ENCODE results near the gene UPK2. TPM values are rescaled to one million over a fixed set of nuclear protein-coding genes. Genes with fewer than 3 reads are reported as not detected.
A peak's percentile ranks its signal among the peaks of the same experiment; 100 is the strongest.

Gene UPK2
- total and polyA plus RNA-seq, 2 of the 13 experiments (the other 11 are each of a cell fraction or from before 2014, with no cell fraction given), result not detected

DNA sequence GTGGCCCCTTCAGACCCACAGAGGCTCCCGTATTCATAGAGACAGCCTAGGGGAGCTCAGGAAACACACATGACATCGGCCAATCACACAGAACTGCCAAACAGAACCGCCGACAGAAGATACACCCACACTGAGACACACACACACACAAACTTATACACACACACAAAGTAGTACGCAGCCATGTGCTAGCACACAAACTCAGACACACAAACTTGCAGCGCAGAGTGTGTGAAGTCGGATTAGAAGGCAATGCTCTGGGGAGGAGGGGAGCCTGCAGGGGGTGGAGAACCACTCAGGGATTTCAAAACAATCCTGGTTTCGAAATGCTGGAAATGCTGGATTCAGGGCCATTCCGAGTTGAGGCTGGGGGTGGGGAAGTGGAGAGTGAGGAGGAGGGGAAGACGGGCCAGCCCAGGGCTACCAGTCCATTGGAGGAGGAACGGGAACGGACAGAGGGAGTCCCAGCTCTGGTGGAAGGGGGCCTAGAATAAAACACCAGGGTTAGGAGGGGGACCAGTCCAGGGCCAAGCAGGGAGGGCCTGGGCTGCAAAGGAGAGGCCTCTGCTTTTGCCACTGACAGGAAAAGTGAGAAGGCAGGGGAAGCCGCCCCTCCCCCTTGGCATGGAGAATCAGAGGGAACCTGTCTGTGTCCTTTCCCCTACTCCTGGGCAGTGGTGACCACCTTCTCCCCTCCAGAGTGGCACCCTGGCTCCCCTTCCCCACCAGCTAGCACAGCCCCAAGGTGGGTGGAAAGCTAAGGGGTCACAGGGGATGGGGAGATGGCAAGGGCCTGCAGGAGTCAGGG lies 34.8 kb upstream of the UPK2 start (continued):
- TF ChIP-seq FOXP4 (CRISPR knock-in tag; IDR thresholded peaks at IDR 0.05), result peak; percentile 77
- no peak for TF ChIP-seq ZBTB14 (CRISPR knock-in tag; IDR thresholded peaks at IDR 0.05)
- TF ChIP-seq, protein P1, sequence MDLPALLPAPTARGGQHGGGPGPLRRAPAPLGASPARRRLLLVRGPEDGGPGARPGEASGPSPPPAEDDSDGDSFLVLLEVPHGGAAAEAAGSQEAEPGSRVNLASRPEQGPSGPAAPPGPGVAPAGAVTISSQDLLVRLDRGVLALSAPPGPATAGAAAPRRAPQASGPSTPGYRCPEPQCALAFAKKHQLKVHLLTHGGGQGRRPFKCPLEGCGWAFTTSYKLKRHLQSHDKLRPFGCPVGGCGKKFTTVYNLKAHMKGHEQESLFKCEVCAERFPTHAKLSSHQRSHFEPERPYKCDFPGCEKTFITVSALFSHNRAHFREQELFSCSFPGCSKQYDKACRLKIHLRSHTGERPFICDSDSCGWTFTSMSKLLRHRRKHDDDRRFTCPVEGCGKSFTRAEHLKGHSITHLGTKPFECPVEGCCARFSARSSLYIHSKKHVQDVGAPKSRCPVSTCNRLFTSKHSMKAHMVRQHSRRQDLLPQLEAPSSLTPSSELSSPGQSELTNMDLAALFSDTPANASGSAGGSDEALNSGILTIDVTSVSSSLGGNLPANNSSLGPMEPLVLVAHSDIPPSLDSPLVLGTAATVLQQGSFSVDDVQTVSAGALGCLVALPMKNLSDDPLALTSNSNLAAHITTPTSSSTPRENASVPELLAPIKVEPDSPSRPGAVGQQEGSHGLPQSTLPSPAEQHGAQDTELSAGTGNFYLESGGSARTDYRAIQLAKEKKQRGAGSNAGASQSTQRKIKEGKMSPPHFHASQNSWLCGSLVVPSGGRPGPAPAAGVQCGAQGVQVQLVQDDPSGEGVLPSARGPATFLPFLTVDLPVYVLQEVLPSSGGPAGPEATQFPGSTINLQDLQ (CRISPR knock-in tag; IDR thresholded peaks at IDR 0.05), result no peak
- TF ChIP-seq RBM22 (optimal IDR thresholded peaks at IDR 0.05; ENCODE audit: low read length), result no peak
- TF ChIP-seq ZNF274 (CRISPR knock-in tag; IDR thresholded peaks at IDR 0.05), result 0 out of 2 replicates have a peak, but pooled peaks have one; percentile 14
- no peak for TF ChIP-seq NR3C1 (CRISPR knock-in tag; IDR thresholded peaks at IDR 0.05)
- TF ChIP-seq ZNF510 (CRISPR knock-in tag; IDR thresholded peaks at IDR 0.05; ENCODE audit: low read depth), result no peak
- TF ChIP-seq RAD21 (CRISPR knock-in tag; IDR thresholded peaks at IDR 0.05), result no peak
- peak; percentile 33; the same call in 1 of the 2 replicates for TF ChIP-seq ERF (CRISPR knock-in tag; IDR thresholded peaks at IDR 0.05)
- no peak for TF ChIP-seq ZNF775 (CRISPR knock-in tag; IDR thresholded peaks at IDR 0.05; ENCODE audit: borderline replicate concordance)
- TF ChIP-seq ZUFSP (CRISPR knock-in tag; IDR thresholded peaks at IDR 0.05; ENCODE audit: borderline replicate concordance), result no peak
- no peak for TF ChIP-seq SUZ12 (IDR thresholded peaks at IDR 0.05; ENCODE audit: low read depth, low read length)
- TF ChIP-seq GTF3A (CRISPR knock-in tag; conservative IDR thresholded peaks at IDR 0.05), result no peak
- peak; percentile 36; the same call in 1 of the 2 replicates for TF ChIP-seq ZFP1 (CRISPR knock-in tag; IDR thresholded peaks at IDR 0.05)
- no peak for TF ChIP-seq ZNF674 (CRISPR knock-in tag; IDR thresholded peaks at IDR 0.05; ENCODE audit: low read depth)
- TF ChIP-seq NCOR1 (IDR thresholded peaks at IDR 0.05; ENCODE audit: borderline replicate concordance, low read length), result peak; percentile 78
- TF ChIP-seq ZNF558 (CRISPR knock-in tag; IDR thresholded peaks at IDR 0.05; ENCODE audit: borderline replicate concordance), result no peak
- no peak for TF ChIP-seq ZBTB33 (CRISPR knock-in tag; IDR thresholded peaks at IDR 0.05)
- TF ChIP-seq MIER2 (CRISPR knock-in tag; IDR thresholded peaks at IDR 0.05), result no peak; the same call in 1 of the 2 replicates

Measured in HepG2 (cell line).